ENCODE results near the gene SPDYE1. TPM values are rescaled to one million over a fixed set of nuclear protein-coding genes. Genes with fewer than 3 reads are reported as not detected.
"Not testable (repeated sequence)": the region's sequence is repeated elsewhere in the genome, so short reads cannot be mapped to it uniquely, and the experiment has no call there.

Gene SPDYE1
- total RNA-seq = not detected

GRCh38 chr7:43997532-43997931 is at the start of gene SPDYE1:
Gene SPDYE1, plus strand, starts transcription at chr7:43997897. Its CDS starts 2,053 bp downstream, at chr7:43999950.
- TF ChIP-seq, protein P1, sequence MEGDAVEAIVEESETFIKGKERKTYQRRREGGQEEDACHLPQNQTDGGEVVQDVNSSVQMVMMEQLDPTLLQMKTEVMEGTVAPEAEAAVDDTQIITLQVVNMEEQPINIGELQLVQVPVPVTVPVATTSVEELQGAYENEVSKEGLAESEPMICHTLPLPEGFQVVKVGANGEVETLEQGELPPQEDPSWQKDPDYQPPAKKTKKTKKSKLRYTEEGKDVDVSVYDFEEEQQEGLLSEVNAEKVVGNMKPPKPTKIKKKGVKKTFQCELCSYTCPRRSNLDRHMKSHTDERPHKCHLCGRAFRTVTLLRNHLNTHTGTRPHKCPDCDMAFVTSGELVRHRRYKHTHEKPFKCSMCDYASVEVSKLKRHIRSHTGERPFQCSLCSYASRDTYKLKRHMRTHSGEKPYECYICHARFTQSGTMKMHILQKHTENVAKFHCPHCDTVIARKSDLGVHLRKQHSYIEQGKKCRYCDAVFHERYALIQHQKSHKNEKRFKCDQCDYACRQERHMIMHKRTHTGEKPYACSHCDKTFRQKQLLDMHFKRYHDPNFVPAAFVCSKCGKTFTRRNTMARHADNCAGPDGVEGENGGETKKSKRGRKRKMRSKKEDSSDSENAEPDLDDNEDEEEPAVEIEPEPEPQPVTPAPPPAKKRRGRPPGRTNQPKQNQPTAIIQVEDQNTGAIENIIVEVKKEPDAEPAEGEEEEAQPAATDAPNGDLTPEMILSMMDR (IDR thresholded peaks at IDR 0.05; ENCODE audit: low read depth) = not testable (repeated sequence)

DNA sequence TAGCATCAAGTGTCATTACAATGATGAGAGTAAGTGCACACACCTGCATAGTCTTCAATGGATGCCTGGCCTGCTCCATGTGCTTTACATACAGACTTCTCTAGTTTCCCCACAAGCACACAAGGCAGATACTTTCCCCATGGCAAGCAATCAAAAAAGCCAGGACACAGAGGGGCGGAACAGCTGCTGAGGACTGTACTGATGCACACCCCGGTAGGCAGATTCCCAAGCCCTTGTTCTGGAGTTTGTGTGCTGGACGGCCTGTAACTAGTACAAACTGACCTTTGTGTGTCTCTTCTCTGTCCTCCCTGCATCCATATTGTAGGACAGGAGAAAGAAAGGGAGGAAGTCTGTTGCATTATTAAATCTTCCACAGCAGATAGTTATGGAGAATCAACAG is 45.7 kb upstream of the SPDYE1 start:
- TF ChIP-seq, protein P1 (IDR thresholded peaks at IDR 0.05; ENCODE audit: low read depth) = no peak

DNA sequence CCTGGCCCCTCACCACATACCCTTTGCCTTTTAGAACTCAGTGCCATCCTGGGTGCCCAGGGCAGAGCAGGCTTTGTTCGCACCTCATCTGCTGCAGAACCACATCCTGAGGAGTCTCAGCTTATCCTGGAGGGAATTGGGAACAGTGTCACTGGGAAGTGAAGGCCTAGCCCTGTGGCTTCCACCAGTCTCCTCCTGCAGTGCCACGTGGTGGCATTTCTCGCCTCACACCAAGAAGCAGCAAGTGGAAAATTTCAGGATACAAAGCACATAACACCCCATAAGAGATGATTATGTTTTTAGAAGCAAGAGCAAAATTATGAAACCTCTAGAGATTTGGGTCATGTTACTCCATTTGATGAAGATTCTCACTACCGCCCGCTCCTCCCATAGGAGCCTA is 44.6 kb upstream of the SPDYE1 start:
- TF ChIP-seq, protein P1 (IDR thresholded peaks at IDR 0.05; ENCODE audit: low read depth) = no peak

DNA sequence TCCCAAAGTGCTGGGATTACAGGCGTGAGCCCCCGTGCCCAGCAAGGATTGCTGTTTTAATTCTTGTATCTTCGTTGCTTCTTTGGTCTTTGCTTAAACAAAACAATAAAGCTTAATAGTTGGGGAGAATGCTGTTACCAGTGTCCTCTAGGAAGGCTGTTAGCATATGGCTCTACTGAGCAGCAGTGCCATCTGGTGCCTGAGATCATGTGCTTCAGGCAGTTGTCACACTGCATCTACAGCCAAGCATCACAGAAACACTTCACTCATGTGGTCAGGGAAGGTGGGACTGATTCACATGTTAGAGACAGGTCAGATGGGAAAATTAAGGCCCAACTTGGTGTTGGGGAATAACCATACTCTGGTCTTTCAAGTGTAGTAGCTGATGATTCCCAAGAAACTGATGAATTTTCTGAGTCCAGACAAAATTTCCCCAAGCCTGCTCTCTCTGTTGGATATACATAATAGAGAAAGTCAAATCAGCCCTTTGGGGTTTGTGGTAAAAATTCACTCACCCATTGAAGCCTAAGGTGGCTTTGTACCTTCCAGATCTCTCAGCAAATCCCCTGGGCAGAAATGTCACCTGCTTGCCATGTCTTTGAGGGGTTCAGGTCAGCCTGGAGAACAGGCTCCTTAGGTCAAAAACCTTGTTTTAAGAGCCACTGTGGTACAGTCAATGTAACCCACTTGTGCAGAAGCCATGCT is 43.0 kb upstream of the SPDYE1 start:
- TF ChIP-seq, protein P1 (IDR thresholded peaks at IDR 0.05; ENCODE audit: low read depth) = no peak

DNA sequence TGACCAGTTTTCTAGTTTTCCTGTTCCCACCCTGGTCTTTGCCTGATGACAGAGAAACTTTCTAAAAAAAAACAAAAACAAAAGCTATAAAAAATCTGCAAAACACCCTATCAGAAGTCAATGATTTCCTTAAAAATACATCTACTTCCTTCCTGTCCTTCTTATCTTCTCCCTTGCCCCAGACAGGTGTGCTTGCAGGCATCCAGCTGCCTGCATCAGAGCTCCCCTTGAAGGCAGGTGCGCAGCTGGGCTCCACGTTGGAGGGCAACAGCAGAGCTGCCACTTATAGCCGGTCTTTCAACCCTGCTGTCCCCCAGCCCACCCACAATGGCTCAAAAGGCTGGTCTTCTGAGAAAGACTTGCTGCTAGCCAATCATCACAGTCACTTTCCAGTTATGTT is 41.7 kb upstream of the SPDYE1 start:
- TF ChIP-seq, protein P1 (IDR thresholded peaks at IDR 0.05; ENCODE audit: low read depth) = no peak

GRCh38 chr7:43960933-43961332 is 36.8 kb upstream of the SPDYE1 start:
- TF ChIP-seq, protein P1 (IDR thresholded peaks at IDR 0.05; ENCODE audit: low read depth) = no peak

GRCh38 chr7:43977525-43977924 is 20.2 kb upstream of the SPDYE1 start:
- TF ChIP-seq, protein P1 (IDR thresholded peaks at IDR 0.05; ENCODE audit: low read depth) = no peak
